Mesenchymal stem cell (in vitro differentiated cells and primary cell): ENCODE measurements around the gene PKDCC.

ENCODE experiments used
- DNase-seq: peaks from one replicate; pipeline ENCODE4 v3.0.0-alpha.2; 2013
- H2AFZ ChIP-seq: one replicate; pipeline ENCODE4 v1.6.1; 2013; ENCODE audit warnings: low read depth, mild to moderate bottlenecking, control low read depth, inconsistent platforms, low read length, moderate library complexity
- H2AK5ac ChIP-seq: 2 replicates; pipeline ENCODE4 v1.6.1; 2013; ENCODE audit warnings: low read length, moderate library complexity, mild to moderate bottlenecking, inconsistent platforms; ENCODE audit not compliant: severe bottlenecking
- H2BK120ac ChIP-seq: one replicate; pipeline ENCODE4 v1.6.1; 2013; ENCODE audit warnings: low read depth, mild to moderate bottlenecking, inconsistent platforms, low read length, moderate library complexity
- H2BK12ac ChIP-seq, 2 experiments: one replicate each; pipeline ENCODE4 v1.6.1; 2013; ENCODE audit warnings: inconsistent platforms in 2 of 2, low read length in 2 of 2, mild to moderate bottlenecking in 2 of 2, moderate library complexity in 2 of 2, control low read depth in 1 of 2
- H2BK15ac ChIP-seq: one replicate; pipeline ENCODE4 v1.6.1; 2013; ENCODE audit warnings: mild to moderate bottlenecking, low read depth, inconsistent platforms; ENCODE audit not compliant: poor library complexity, severe bottlenecking
- H2BK5ac ChIP-seq: 2 replicates; pipeline ENCODE4 v1.6.1; 2013; ENCODE audit warnings: low read depth, mild to moderate bottlenecking, low read length, control low read depth, inconsistent platforms; ENCODE audit not compliant: poor library complexity, severe bottlenecking
- H3K14ac ChIP-seq, 2 experiments: one replicate each; pipeline ENCODE4 v1.6.1; 2013; ENCODE audit warnings: inconsistent platforms in 2 of 2, low read length in 2 of 2, control low read depth in 1 of 2, mild to moderate bottlenecking in 1 of 2, moderate library complexity in 1 of 2
- H3K18ac ChIP-seq, 2 experiments: one replicate each; pipeline ENCODE4 v1.6.1; 2013; ENCODE audit warnings: inconsistent platforms in 2 of 2, low read length in 2 of 2, control low read depth in 1 of 2, low read depth in 1 of 2, mild to moderate bottlenecking in 1 of 2
- H3K23ac ChIP-seq, 2 experiments: one replicate each; pipeline ENCODE4 v1.6.1; 2013; ENCODE audit warnings: inconsistent platforms in 2 of 2, low read length in 2 of 2, mild to moderate bottlenecking in 2 of 2, moderate library complexity in 2 of 2, control low read depth in 1 of 2
- H3K27ac ChIP-seq: 2 replicates; pipeline ENCODE4 v1.5.1; 2013; ENCODE audit warnings: mild to moderate bottlenecking, moderate library complexity, low read length, control low read depth, inconsistent platforms; ENCODE audit not compliant: poor library complexity, severe bottlenecking
- H3K27me3 ChIP-seq, 2 experiments: 2 replicates each; pipeline versions ENCODE4 v1.6.1 to v1.7.0; 2013; ENCODE audit warnings: low read length in 2 of 2, mild to moderate bottlenecking in 2 of 2, moderate library complexity in 2 of 2, control low read depth in 1 of 2, inconsistent platforms in 1 of 2; ENCODE audit not compliant: control insufficient read depth in 1 of 2, insufficient read depth in 1 of 2
- H3K36me3 ChIP-seq, 2 experiments: 2 replicates each; pipeline versions ENCODE4 v1.6.1 to v1.7.0; 2013; ENCODE audit warnings: low read length in 2 of 2, control low read depth in 1 of 2, inconsistent platforms in 1 of 2, low read depth in 1 of 2, mild to moderate bottlenecking in 1 of 2; ENCODE audit not compliant: insufficient read depth in 2 of 2, control insufficient read depth in 1 of 2
- H3K4ac ChIP-seq, 2 experiments: one replicate each; pipeline ENCODE4 v1.6.1; 2013; ENCODE audit warnings: inconsistent platforms in 2 of 2, low read length in 2 of 2, mild to moderate bottlenecking in 2 of 2, moderate library complexity in 2 of 2, control low read depth in 1 of 2, low read depth in 1 of 2
- H3K4me1 ChIP-seq: 2 replicates; pipeline ENCODE4 v1.6.1; 2013; ENCODE audit warnings: low read depth, low read length, control low read depth; ENCODE audit not compliant: control insufficient read depth, insufficient read depth
- H3K4me2 ChIP-seq: 2 replicates; pipeline ENCODE4 v1.6.1; 2013; ENCODE audit warnings: low read length, mild to moderate bottlenecking, inconsistent platforms; ENCODE audit not compliant: poor library complexity, severe bottlenecking
- H3K4me3 ChIP-seq, 2 experiments: 2 replicates each; pipeline versions ENCODE4 v1.5.1 to v1.7.0; 2013; ENCODE audit warnings: low read length in 2 of 2, mild to moderate bottlenecking in 2 of 2, control low read depth in 1 of 2, low read depth in 1 of 2; ENCODE audit not compliant: insufficient read depth in 1 of 2
- H3K79me1 ChIP-seq: replicated peaks from 2 replicates; pipeline ENCODE4 v1.6.1; 2013; ENCODE audit warnings: mild to moderate bottlenecking, control low read depth, low read length, inconsistent platforms; ENCODE audit not compliant: poor library complexity, severe bottlenecking
- H3K9ac ChIP-seq: 2 replicates; pipeline ENCODE4 v1.7.0; 2013; ENCODE audit warnings: mild to moderate bottlenecking, low read length, moderate library complexity
- H3K9me3 ChIP-seq: 2 replicates; pipeline ENCODE4 v1.7.0; 2013; ENCODE audit warnings: mild to moderate bottlenecking, low read length; ENCODE audit not compliant: control insufficient read depth
- H4K8ac ChIP-seq: one replicate; pipeline ENCODE4 v1.6.1; 2013; ENCODE audit warnings: inconsistent platforms, mild to moderate bottlenecking, low read length, moderate library complexity
- H4K91ac ChIP-seq: one replicate; pipeline ENCODE4 v1.6.1; 2013; ENCODE audit warnings: mild to moderate bottlenecking, low read length, inconsistent platforms
- WGBS: methylation state at CpG from one replicate; pipeline ENCODE4 v1.1.7; 2013; ENCODE audit warnings: mixed read lengths; 5-methylcytosine and 5-hydroxymethylcytosine counted together

The PKDCC gene

DNA sequence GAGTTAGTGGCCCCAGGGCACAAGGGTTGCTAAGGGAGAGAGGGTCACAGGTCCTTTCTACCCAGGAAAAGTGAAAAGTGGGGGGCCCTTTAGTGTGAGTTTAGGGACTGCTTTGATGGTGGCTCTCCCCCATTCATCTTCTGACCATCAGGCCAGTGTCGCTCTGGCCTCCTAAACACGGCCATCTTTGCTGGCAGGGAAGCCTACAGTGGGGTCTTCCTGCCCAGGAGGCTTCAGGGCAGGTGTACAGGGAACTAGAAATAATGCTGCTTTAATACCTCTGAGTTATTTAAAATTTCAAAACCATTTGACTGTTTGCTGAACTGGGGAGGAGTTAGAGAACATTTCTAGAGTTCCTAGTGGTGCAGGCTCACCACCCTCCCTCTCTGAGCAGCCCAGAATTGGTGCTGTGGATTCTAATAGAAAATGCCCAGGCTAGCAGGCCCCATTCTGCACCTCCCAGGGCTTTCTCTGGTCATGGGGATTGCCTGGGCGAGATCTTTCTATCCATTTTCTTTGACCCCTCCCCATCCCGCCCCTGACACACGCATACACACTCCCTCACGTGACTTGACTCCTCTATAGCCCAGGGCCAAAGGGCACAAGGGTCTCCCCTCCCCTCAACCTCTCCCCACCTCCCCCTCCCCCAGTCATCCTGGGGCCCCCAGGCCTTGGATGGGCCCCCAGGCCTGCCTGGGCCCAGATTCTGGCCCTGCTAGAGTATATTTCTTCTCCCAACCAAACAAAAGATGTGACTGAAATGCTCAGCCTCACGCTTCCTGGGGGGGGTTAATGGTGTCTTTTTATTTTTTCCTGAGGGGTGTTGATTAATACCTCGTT is 3.1 kb downstream of the PKDCC start:
- Histone ChIP-seq H3K36me3 (peaks cover 23 to 31% of the 10 kb centered on the region in 2 experiments), H3K27ac (no peak overlapping the region), H3K4me3 (peak overlapping the region in 1 of 2 experiments; percentile 84), H3K4ac (peak overlapping the region in 1 of 2 experiments; percentile 47), H2BK5ac (no peak overlapping the region), H3K23ac (no peak overlapping the region), H2BK12ac (peak overlapping the region in 1 of 2 experiments; percentile 46), H4K8ac (no peak overlapping the region), H3K4me2 (peak overlapping the region; percentile 1), H2BK15ac (peak overlapping the region; percentile 49), H3K18ac (peak overlapping the region; percentile 24 to 81), H3K9ac (peak overlapping the region; percentile 85), H3K79me1 (peaks cover 42% of the 10 kb centered on the region), H4K91ac (no peak overlapping the region), H2AK5ac (peak overlapping the region; percentile 4), H3K9me3 (no peaks in the 10 kb centered on the region), H3K14ac (no peak overlapping the region), H3K4me1 (peaks cover 57% of the 10 kb centered on the region), H2AFZ (no peak overlapping the region), H2BK120ac (peak overlapping the region; percentile 74), H3K27me3 (no peaks in the 10 kb centered on the region)
- 57% methylated on average over 5 of the region's 8 CpGs for WGBS
- DNase-seq: peak; percentile 27

DNA sequence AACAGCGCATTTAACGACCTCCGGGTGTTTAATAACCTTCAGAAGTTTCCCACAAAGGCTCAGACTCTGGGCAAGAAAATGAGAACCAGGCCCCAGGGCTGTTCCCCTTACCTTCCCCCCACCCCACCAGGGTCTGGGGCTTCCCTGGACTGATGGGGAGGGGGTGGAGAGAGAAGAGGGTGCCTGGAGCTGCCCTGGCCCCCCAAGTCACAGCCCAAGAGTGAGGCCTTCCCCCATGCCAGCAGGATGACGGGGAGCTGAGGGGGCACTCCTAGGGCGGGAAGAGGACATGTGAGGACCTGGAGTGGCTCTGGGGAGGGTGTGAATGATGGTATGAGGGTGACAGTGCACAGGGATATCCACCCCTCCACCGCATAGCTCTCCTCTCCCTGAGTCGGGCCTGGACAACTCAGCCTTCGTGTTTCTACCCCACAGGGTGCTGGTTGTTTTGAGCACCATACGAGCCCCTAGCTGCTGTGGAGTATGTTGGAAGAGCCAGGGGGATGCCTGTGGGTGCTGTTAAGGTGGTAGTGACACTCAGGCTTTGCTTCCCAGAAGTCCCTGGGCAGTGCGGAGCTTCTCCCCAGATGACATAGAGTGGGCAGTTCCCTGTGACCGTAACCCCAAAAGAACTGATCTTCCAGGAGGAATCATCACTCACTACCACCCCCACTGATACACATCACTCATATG is 3.9 kb downstream of the PKDCC start:
- H3K27ac ChIP-seq: no peak overlapping the region
- H3K4me2 ChIP-seq: no peak overlapping the region
- H3K4me3 ChIP-seq: peak overlapping the region in 1 of 2 experiments; percentile 52
- H3K23ac ChIP-seq: peak overlapping the region in 1 of 2 experiments; percentile 1
- H2BK5ac ChIP-seq: no peak overlapping the region
- H3K36me3 ChIP-seq: peaks cover 31% of the 10 kb centered on the region in 2 experiments
- H2BK12ac ChIP-seq: peak overlapping the region; percentile 24 to 29
- H2AFZ ChIP-seq: no peak overlapping the region
- H3K79me1 ChIP-seq: peaks cover 42% of the 10 kb centered on the region
- H3K4me1 ChIP-seq: peaks cover 53% of the 10 kb centered on the region
- peak overlapping the region; percentile 67 for H2AK5ac ChIP-seq
- no peaks in the 10 kb centered on the region for H3K9me3 ChIP-seq
- DNase-seq: peak; percentile 14
- H3K14ac ChIP-seq: peak overlapping the region in 1 of 2 experiments; percentile 23
- H3K4ac ChIP-seq: peak overlapping the region; percentile 22 to 70
- 87% methylated on average over 6 of the region's 11 CpGs for WGBS
- H3K9ac ChIP-seq: peak overlapping the region; percentile 85
- H2BK15ac ChIP-seq: peak overlapping the region; percentile 65
- H2BK120ac ChIP-seq: peak overlapping the region; percentile 74
- peak overlapping the region; percentile 79 for H4K8ac ChIP-seq
- H3K18ac ChIP-seq: peak overlapping the region; percentile 45 to 73
- no peaks in the 10 kb centered on the region for H3K27me3 ChIP-seq
- peak overlapping the region; percentile 55 for H4K91ac ChIP-seq

DNA sequence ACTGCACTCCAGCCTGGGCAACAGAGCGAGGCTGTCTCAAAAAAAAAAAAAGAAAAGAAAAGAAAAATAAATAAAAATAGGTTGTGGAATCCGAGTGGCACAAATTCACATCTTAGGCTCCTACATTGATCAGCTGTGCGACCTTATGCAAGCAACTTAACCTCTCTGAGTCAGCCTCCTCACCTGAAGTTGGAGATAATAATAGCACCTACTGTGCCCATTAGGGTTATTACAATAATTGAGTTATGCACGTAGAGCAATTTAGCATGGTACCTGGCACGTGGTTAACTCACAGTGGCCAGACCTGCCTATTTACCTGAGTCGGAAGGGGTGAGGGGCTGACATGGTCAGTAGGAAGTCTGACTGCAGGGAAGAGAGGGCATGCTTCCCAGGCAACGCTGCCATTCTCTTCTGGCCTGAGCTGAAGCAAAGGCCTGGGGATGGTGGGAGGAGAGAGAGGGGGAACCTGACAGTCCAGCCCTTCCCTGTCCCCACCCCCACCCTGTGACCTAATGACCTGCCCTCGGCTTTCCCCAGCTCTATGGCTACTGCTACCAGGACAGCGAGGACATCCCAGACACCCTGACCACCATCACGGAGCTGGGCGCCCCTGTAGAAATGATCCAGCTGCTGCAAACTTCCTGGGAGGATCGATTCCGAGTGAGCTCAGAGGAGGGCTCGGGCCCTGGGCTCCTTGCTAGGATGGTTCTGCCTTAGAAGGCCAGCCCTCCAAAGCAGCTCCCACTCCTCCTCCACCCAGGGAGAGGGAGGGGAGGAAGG is 5.1 kb downstream of the PKDCC start:
- H3K23ac ChIP-seq: peak overlapping the region in 1 of 2 experiments; percentile 35
- H3K18ac ChIP-seq: peak overlapping the region; percentile 78 to 87
- H3K79me1 ChIP-seq: peaks cover 42% of the 10 kb centered on the region
- no peak overlapping the region for H2AK5ac ChIP-seq
- H2BK120ac ChIP-seq: peak overlapping the region; percentile 29
- no peaks in the 10 kb centered on the region for H3K27me3 ChIP-seq
- H3K4me1 ChIP-seq: peaks cover 48% of the 10 kb centered on the region
- WGBS: 32% methylated on average over 10 of the region's 14 CpGs
- peak overlapping the region; percentile 50 for H3K9ac ChIP-seq
- H3K4me3 ChIP-seq: peak overlapping the region in 1 of 2 experiments; percentile 20
- no peak overlapping the region for H3K4me2 ChIP-seq
- peak overlapping the region; percentile 59 to 91 for H2BK12ac ChIP-seq
- H4K91ac ChIP-seq: peak overlapping the region; percentile 85
- H2BK15ac ChIP-seq: peak overlapping the region; percentile 48
- H3K14ac ChIP-seq: peak overlapping the region in 1 of 2 experiments; percentile 81
- H3K36me3 ChIP-seq: peaks cover 42 to 43% of the 10 kb centered on the region in 2 experiments
- H3K4ac ChIP-seq: peak overlapping the region; percentile 9 to 24
- H3K9me3 ChIP-seq: no peaks in the 10 kb centered on the region
- H2BK5ac ChIP-seq: no peak overlapping the region
- H4K8ac ChIP-seq: peak overlapping the region; percentile 93
- H2AFZ ChIP-seq: no peak overlapping the region
- peak; percentile 77 for DNase-seq
- H3K27ac ChIP-seq: no peak overlapping the region
